ENCODE measurements around the gene PEMT.
"Not testable (repeated sequence)": the region's sequence is repeated elsewhere in the genome, so short reads cannot be mapped to it uniquely, and the experiment has no call there.

Gene PEMT

GRCh38 chr17:17502741-17503565, 88.6 kb downstream of the PEMT start:
- DNase-seq (ENCODE audit: low spot score): no peak

GRCh38 chr17:17500999-17501605, 90.4 kb downstream of the PEMT start:
- no peak for DNase-seq (ENCODE audit: low spot score)

- DNase-seq (ENCODE audit: low spot score): no peak
These were observed 91.9 kb downstream of the PEMT start for GRCh38 chr17:17499402-17500145.

- DNase-seq (ENCODE audit: low spot score): no peak
These were observed 92.8 kb downstream of the PEMT start for GRCh38 chr17:17498606-17499301.

GRCh38 chr17:17497845-17498520, 93.5 kb downstream of the PEMT start:
- no peak for DNase-seq (ENCODE audit: low spot score)

GRCh38 chr17:17497065-17497844, 94.3 kb downstream of the PEMT start:
- DNase-seq (ENCODE audit: low spot score): no peak

- peak; percentile 97 for DNase-seq (ENCODE audit: low spot score)
These were observed 95.1 kb downstream of the PEMT start, which contains the start of gene RASD1 for GRCh38 chr17:17496189-17497064. TSS of gene RASD1 (minus strand) at chr17:17496395. CDS start at chr17:17496181, 214 bp downstream.

- DNase-seq (ENCODE audit: low spot score): no peak
These were observed 95.8 kb downstream of the PEMT start for GRCh38 chr17:17495536-17496188.

- DNase-seq (ENCODE audit: low spot score): peak; percentile 43
These were observed 96.5 kb downstream of the PEMT start for GRCh38 chr17:17494870-17495535.

GRCh38 chr17:17494499-17494869, 97.0 kb downstream of the PEMT start:
- no peak for DNase-seq (ENCODE audit: low spot score)

GRCh38 chr17:17493986-17494466, 97.5 kb downstream of the PEMT start:
- no peak for DNase-seq (ENCODE audit: low spot score)

- no peak for DNase-seq (ENCODE audit: low spot score)
These were observed 98.1 kb downstream of the PEMT start for GRCh38 chr17:17493249-17493985.

GRCh38 chr17:17492571-17492970, 98.9 kb downstream of the PEMT start:
- no peak for DNase-seq (ENCODE audit: low spot score)

GRCh38 chr17:17492085-17492484, 99.4 kb downstream of the PEMT start:
- no peak for DNase-seq (ENCODE audit: low spot score)

GRCh38 chr17:17491546-17491988, 99.9 kb downstream of the PEMT start:
- DNase-seq (ENCODE audit: low spot score): no peak

GRCh38 chr17:17491031-17491471, 100.5 kb downstream of the PEMT start:
- DNase-seq (ENCODE audit: low spot score): no peak

- no peak for DNase-seq (ENCODE audit: low spot score)
These were observed 103.5 kb downstream of the PEMT start for GRCh38 chr17:17487998-17488397.

GRCh38 chr17:17486416-17486815, 105.1 kb downstream of the PEMT start:
- DNase-seq (ENCODE audit: low spot score): not testable (repeated sequence)

Data from hepatic stellate cell (primary cell).